ENCODE results near the gene CNPY4. TPM values are rescaled to one million over a fixed set of nuclear protein-coding genes. Genes with fewer than 3 reads are reported as not detected.

CNPY4 gene
- total RNA-seq, 4 donors from 2014 or later: 0.87 to 5.3 (median 3.1) TPM

GRCh38 chr7:100115026-100115425 lies 4.4 kb upstream of the CNPY4 start:
- intact Hi-C loops (cut with DNase I): no loop called here
- no peak for TF ChIP-seq CTCF (IDR thresholded peaks at IDR 0.05)
- TF ChIP-seq POLR2A (IDR thresholded peaks at IDR 0.05): no peak
- H3K36me3 ChIP-seq: peaks cover 5 to 43% (median 27%) of the 10 kb centered on the region in 3 donors

GRCh38 chr7:100118388-100119071 lies 904 bp upstream of the CNPY4 start:
- TF ChIP-seq CTCF (IDR thresholded peaks at IDR 0.05): no peak
- no peak for TF ChIP-seq POLR2A (IDR thresholded peaks at IDR 0.05)
- intact Hi-C loops (cut with DNase I): no loop called here
- DNase-seq: no peak
- Histone ChIP-seq H3K27me3 (no peaks in the 10 kb centered on the region), H3K36me3 (peaks cover 0 to 16% (median 4%) of the 10 kb centered on the region in 3 donors), H3K4me1 (peaks cover 11 to 50% (median 18%) of the 10 kb centered on the region in 3 donors), H3K9me3 (no peaks in the 10 kb centered on the region), H3K4me3 (peak overlapping the region; percentile 56 to 90 (median 80)), H3K27ac (peak overlapping the region; percentile 81 to 95 (median 88))
- 30% methylated on average over 11 to 12 of the region's 18 CpGs for WGBS, 2 donors

More at GRCh38 chr7:100115026-100115425, 4.4 kb upstream of the CNPY4 start:
- Histone ChIP-seq H3K27me3 (no peaks in the 10 kb centered on the region), H3K4me1 (peaks cover 3 to 23% (median 10%) of the 10 kb centered on the region in 3 donors), H3K9me3 (no peaks in the 10 kb centered on the region), H3K4me3 (no peak overlapping the region), H3K27ac (no peak overlapping the region)
- 93 to 96% methylated on average over 5 to 7 of the region's 7 CpGs for WGBS, 2 donors
- DNase-seq: no peak

GRCh38 chr7:100119970-100120732 lies 717 bp downstream of the CNPY4 start:
- intact Hi-C loops (cut with DNase I): no loop called here
- Histone ChIP-seq H3K27ac (peak overlapping the region; percentile 81 to 95 (median 88)), H3K9me3 (no peaks in the 10 kb centered on the region), H3K4me3 (peak overlapping the region; percentile 56 to 90 (median 80)), H3K27me3 (no peaks in the 10 kb centered on the region), H3K4me1 (peaks cover 18 to 60% (median 19%) of the 10 kb centered on the region in 3 donors), H3K36me3 (peaks cover 0 to 16% (median 0%) of the 10 kb centered on the region in 3 donors)
- DNase-seq: no peak
- WGBS, 2 donors: 25 to 44% methylated on average over 10 to 16 of the region's 19 CpGs
- TF ChIP-seq POLR2A (IDR thresholded peaks at IDR 0.05) (no peak), CTCF (IDR thresholded peaks at IDR 0.05) (no peak)

- Histone ChIP-seq H3K27ac (peak overlapping the region in 3 of 4 donors; percentile 82 to 95 (median 94)), H3K4me3 (peak overlapping the region in 2 of 4 donors; percentile 72 to 89), H3K27me3 (no peaks in the 10 kb centered on the region), H3K9me3 (no peaks in the 10 kb centered on the region), H3K4me1 (peaks cover 22 to 65% (median 24%) of the 10 kb centered on the region in 3 donors), H3K36me3 (peaks cover 0 to 16% (median 0%) of the 10 kb centered on the region in 3 donors)
- DNase-seq: no peak
- intact Hi-C loops (cut with DNase I): no loop called here
- no peak for TF ChIP-seq POLR2A (IDR thresholded peaks at IDR 0.05)
- TF ChIP-seq CTCF (IDR thresholded peaks at IDR 0.05): no peak
- WGBS, 2 donors: 18 to 40% methylated on average over 1 of the region's 1 CpG
Observed at GRCh38 chr7:100120733-100121036, 1.3 kb downstream of the CNPY4 start.

- peaks cover 28 to 73% (median 30%) of the 10 kb centered on the region in 3 donors for H3K4me1 ChIP-seq
- peaks cover 0 to 16% (median 0%) of the 10 kb centered on the region in 3 donors for H3K36me3 ChIP-seq
- no peak overlapping the region for H3K4me3 ChIP-seq
- TF ChIP-seq POLR2A (IDR thresholded peaks at IDR 0.05) (no peak), CTCF (IDR thresholded peaks at IDR 0.05) (no peak)
- no peak for DNase-seq
- H3K27ac ChIP-seq: peak overlapping the region in 2 of 4 donors; percentile 13 to 21
- 25 to 84% methylated on average over 6 to 13 of the region's 13 CpGs for WGBS, 2 donors
- intact Hi-C loops (cut with DNase I): no loop called here
- H3K9me3 ChIP-seq: no peaks in the 10 kb centered on the region
- no peaks in the 10 kb centered on the region for H3K27me3 ChIP-seq
Observed at GRCh38 chr7:100122067-100122466, 2.6 kb downstream of the CNPY4 start.

Measured in esophagus squamous epithelium (tissue), 5 donors.